ENCODE results near the gene SEC31A.
"Not testable (repeated sequence)": the region's sequence is repeated elsewhere in the genome, so short reads cannot be mapped to it uniquely, and the experiment has no call there.

SEC31A gene

GRCh38 chr4:82833696-82834313 lies 57.1 kb downstream of the SEC31A start:
- Histone ChIP-seq H3K9me3 (ENCODE audit: insufficient read depth, low read length) (no peaks in the 10 kb centered on the region), H3K27me3 (ENCODE audit: insufficient read depth, insufficient read length) (no peaks in the 10 kb centered on the region), H3K4me1 (ENCODE audit: insufficient read depth, insufficient read length) (no peaks in the 10 kb centered on the region), H3K4me3 (ENCODE audit: insufficient read length, low read depth) (no peak overlapping the region), H3K9ac (ENCODE audit: insufficient read length, low read depth) (no peak overlapping the region), H3K36me3 (ENCODE audit: insufficient read depth, insufficient read length, low read length) (peaks cover 39% of the 10 kb centered on the region)
- no peak for DNase-seq (ENCODE audit: low read depth, low spot score)
- TF ChIP-seq ZNF274 (IDR thresholded peaks at IDR 0.05; ENCODE audit: low read depth, low read length) (no peak), YY1 (IDR thresholded peaks at IDR 0.05; ENCODE audit: insufficient read depth, insufficient read length) (no peak), SUZ12 (IDR thresholded peaks at IDR 0.05; ENCODE audit: extremely low read depth, insufficient read depth, insufficient read length) (no peak)

DNA sequence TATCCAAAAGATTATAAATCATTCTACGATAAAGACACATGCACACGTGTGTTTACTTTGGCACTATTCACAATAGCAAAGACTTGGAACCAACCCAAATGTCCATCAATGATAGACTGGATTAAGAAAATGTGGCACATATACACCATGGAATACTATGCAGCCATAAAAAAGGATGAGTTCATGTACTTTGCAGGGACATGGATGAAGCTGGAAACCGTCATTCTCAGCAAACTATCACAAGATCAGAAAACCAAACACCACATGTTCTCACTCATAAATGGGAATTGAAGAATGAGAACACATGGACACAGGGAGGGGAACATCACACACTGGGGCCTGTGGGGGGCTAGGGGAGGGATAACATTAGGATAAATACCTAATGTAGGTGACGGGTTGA lies 57.9 kb downstream of the SEC31A start:
- H3K9me3 ChIP-seq (ENCODE audit: insufficient read depth, low read length); DNase-seq (ENCODE audit: low read depth, low spot score); H3K27me3 ChIP-seq (ENCODE audit: insufficient read depth, insufficient read length); H3K4me1 ChIP-seq (ENCODE audit: insufficient read depth, insufficient read length); H3K4me3 ChIP-seq (ENCODE audit: insufficient read length, low read depth); H3K9ac ChIP-seq (ENCODE audit: insufficient read length, low read depth): not testable (repeated sequence)
- peaks cover 40% of the 10 kb centered on the region for H3K36me3 ChIP-seq (ENCODE audit: insufficient read depth, insufficient read length, low read length)

DNA sequence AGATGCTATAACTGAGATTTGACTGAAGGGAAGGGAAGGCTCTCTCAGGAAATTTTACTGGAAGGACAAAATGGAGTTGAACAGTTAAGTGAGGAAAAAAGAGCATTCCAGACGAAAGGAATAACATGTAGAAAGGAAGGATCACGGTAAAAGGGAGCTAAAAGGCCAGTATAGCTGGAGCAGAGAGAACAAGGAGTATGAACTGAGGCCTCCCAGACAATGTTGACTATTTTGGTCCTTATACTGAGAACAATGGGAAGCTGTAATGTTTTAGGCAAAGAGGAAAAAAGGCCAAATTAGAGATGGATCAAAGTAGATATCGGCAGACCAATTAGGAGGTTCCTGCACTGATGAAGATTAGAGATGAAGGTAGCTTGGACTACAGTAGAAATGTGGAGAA lies 65.5 kb downstream of the SEC31A start:
- Histone ChIP-seq H3K4me1 (ENCODE audit: insufficient read depth, insufficient read length) (no peaks in the 10 kb centered on the region), H3K27me3 (ENCODE audit: insufficient read depth, insufficient read length) (no peaks in the 10 kb centered on the region), H3K36me3 (ENCODE audit: insufficient read depth, insufficient read length, low read length) (peaks cover 81% of the 10 kb centered on the region), H3K9me3 (ENCODE audit: insufficient read depth, low read length) (no peaks in the 10 kb centered on the region), H3K4me3 (ENCODE audit: insufficient read length, low read depth) (no peak overlapping the region), H3K9ac (ENCODE audit: insufficient read length, low read depth) (no peak overlapping the region)
- DNase-seq (ENCODE audit: low read depth, low spot score) = no peak
- TF ChIP-seq YY1 (IDR thresholded peaks at IDR 0.05; ENCODE audit: insufficient read depth, insufficient read length) (no peak), ZNF274 (IDR thresholded peaks at IDR 0.05; ENCODE audit: low read depth, low read length) (no peak), SUZ12 (IDR thresholded peaks at IDR 0.05; ENCODE audit: extremely low read depth, insufficient read depth, insufficient read length) (no peak)

- no peak for DNase-seq (ENCODE audit: low read depth, low spot score)
- H3K36me3 ChIP-seq (ENCODE audit: insufficient read depth, insufficient read length, low read length) = peaks cover 76% of the 10 kb centered on the region
- TF ChIP-seq SUZ12 (IDR thresholded peaks at IDR 0.05; ENCODE audit: extremely low read depth, insufficient read depth, insufficient read length) (no peak), YY1 (IDR thresholded peaks at IDR 0.05; ENCODE audit: insufficient read depth, insufficient read length) (no peak), ZNF274 (IDR thresholded peaks at IDR 0.05; ENCODE audit: low read depth, low read length) (no peak)
Measured at GRCh38 chr4:82823062-82823461, 67.9 kb downstream of the SEC31A start.

DNA sequence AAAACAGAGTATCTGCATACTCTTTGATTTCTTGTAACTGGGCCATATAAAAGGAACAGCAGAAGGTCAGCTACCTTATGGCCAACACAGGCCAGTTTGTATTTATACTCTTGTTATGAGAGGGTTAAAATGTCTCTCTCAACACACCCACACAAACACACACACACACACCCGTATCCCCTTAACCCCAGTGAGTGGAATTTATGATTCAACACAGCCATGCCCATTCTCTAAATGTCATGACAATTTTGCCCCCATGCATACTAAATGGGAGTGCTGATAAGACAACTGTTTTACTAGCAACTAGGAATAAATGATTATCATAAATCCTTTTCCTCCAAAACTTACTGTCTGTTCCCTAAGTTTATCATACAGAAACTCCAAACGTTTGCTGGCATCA lies 70.3 kb downstream of the SEC31A start:
- Histone ChIP-seq H3K36me3 (ENCODE audit: insufficient read depth, insufficient read length, low read length) (peaks cover 56% of the 10 kb centered on the region), H3K4me3 (ENCODE audit: insufficient read length, low read depth) (no peak overlapping the region), H3K9ac (ENCODE audit: insufficient read length, low read depth) (no peak overlapping the region), H3K4me1 (ENCODE audit: insufficient read depth, insufficient read length) (no peaks in the 10 kb centered on the region), H3K9me3 (ENCODE audit: insufficient read depth, low read length) (no peaks in the 10 kb centered on the region), H3K27me3 (ENCODE audit: insufficient read depth, insufficient read length) (no peaks in the 10 kb centered on the region)
- no peak for DNase-seq (ENCODE audit: low read depth, low spot score)
- TF ChIP-seq SUZ12 (IDR thresholded peaks at IDR 0.05; ENCODE audit: extremely low read depth, insufficient read depth, insufficient read length) (no peak), YY1 (IDR thresholded peaks at IDR 0.05; ENCODE audit: insufficient read depth, insufficient read length) (no peak), ZNF274 (IDR thresholded peaks at IDR 0.05; ENCODE audit: low read depth, low read length) (no peak)

More at GRCh38 chr4:82823062-82823461, 67.9 kb downstream of the SEC31A start:
- H3K9me3 ChIP-seq (ENCODE audit: insufficient read depth, low read length) = no peaks in the 10 kb centered on the region
- no peak overlapping the region for H3K9ac ChIP-seq (ENCODE audit: insufficient read length, low read depth)
- no peaks in the 10 kb centered on the region for H3K4me1 ChIP-seq (ENCODE audit: insufficient read depth, insufficient read length)
- no peaks in the 10 kb centered on the region for H3K27me3 ChIP-seq (ENCODE audit: insufficient read depth, insufficient read length)
- no peak overlapping the region for H3K4me3 ChIP-seq (ENCODE audit: insufficient read length, low read depth)

DNA sequence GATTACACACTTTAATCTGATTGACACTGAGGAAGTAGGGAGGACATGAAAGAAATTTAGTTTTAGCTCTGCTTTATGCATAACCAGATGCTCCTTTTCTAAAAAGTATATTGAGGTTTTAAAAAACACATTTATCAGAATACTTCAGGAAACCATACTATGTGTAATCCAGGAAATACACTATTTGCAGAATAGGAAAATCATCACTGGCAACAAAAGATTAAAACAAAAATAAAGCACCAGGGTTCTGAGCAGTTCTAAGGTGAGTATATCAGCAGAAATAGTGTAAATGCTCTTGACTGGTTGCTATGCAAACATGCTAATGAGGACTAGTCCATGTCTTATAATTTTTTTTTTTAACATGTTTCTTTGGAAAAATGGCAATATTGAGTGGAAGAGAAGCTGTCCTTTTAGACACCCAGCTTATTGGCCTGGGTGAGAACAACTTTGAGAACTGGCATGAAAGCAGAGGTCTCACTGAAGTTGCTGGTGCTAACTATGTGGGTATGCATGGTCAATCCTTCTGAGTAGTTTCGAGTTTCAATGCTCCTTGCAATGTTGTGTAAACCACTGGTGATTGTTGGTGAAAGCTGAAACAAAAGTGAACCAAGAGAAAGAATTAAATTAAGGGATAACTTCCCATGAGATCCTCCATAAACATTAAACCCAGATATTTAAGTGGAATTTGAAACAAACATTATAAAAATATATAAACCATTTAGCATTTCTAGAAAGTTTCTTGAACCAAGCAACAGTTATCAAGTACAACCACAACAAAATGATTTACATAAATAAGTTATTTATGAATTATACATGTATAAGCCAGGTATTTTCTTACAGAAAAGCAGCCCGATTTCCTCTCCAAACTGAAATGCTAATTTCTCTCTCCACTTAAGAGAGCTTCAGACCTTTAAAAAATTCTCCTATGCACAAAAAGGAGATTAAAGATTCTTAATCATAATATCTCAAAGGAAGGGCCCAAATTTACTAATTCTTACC lies 72.0 kb downstream of the SEC31A start:
- no peak for TF ChIP-seq YY1 (IDR thresholded peaks at IDR 0.05; ENCODE audit: insufficient read depth, insufficient read length)
- TF ChIP-seq ZNF274 (IDR thresholded peaks at IDR 0.05; ENCODE audit: low read depth, low read length) = no peak
- TF ChIP-seq SUZ12 (IDR thresholded peaks at IDR 0.05; ENCODE audit: extremely low read depth, insufficient read depth, insufficient read length) = no peak
- H3K9ac ChIP-seq (ENCODE audit: insufficient read length, low read depth) = no peak overlapping the region
- no peaks in the 10 kb centered on the region for H3K9me3 ChIP-seq (ENCODE audit: insufficient read depth, low read length)
- no peaks in the 10 kb centered on the region for H3K27me3 ChIP-seq (ENCODE audit: insufficient read depth, insufficient read length)
- DNase-seq (ENCODE audit: low read depth, low spot score) = no peak
- no peak overlapping the region for H3K4me3 ChIP-seq (ENCODE audit: insufficient read length, low read depth)
- no peaks in the 10 kb centered on the region for H3K4me1 ChIP-seq (ENCODE audit: insufficient read depth, insufficient read length)
- peaks cover 40% of the 10 kb centered on the region for H3K36me3 ChIP-seq (ENCODE audit: insufficient read depth, insufficient read length, low read length)

- H3K4me1 ChIP-seq (ENCODE audit: insufficient read depth, insufficient read length); H3K9me3 ChIP-seq (ENCODE audit: insufficient read depth, low read length); DNase-seq (ENCODE audit: low read depth, low spot score); H3K9ac ChIP-seq (ENCODE audit: insufficient read length, low read depth); H3K4me3 ChIP-seq (ENCODE audit: insufficient read length, low read depth); H3K27me3 ChIP-seq (ENCODE audit: insufficient read depth, insufficient read length): not testable (repeated sequence)
- peaks cover 22% of the 10 kb centered on the region for H3K36me3 ChIP-seq (ENCODE audit: insufficient read depth, insufficient read length, low read length)
Measured at GRCh38 chr4:82816874-82817273, 74.1 kb downstream of the SEC31A start.

All from NT2/D1 (cell line).